Mononuclear cell (primary cell): ENCODE measurements around the gene PCDHA9. TPM values are rescaled to one million over a fixed set of nuclear protein-coding genes. Genes with fewer than 3 reads are reported as not detected.
"Not testable (repeated sequence)": the region's sequence is repeated elsewhere in the genome, so short reads cannot be mapped to it uniquely, and the experiment has no call there.

Source experiments
- H3K27me3 ChIP-seq: 2 replicates; pipeline ENCODE4 v1.6.0; 2011; ENCODE audit warnings: low read length, control low read depth; ENCODE audit not compliant: insufficient read depth
- H3K4me1 ChIP-seq: 2 replicates; pipeline ENCODE4 v1.5.1; 2011; ENCODE audit warnings: mild to moderate bottlenecking, low read length, control low read depth; ENCODE audit not compliant: insufficient read depth
- H3K4me3 ChIP-seq: 2 replicates; pipeline ENCODE4 v1.5.1; 2011; ENCODE audit warnings: mild to moderate bottlenecking, low read length, moderate library complexity
- H3K9me3 ChIP-seq: 2 replicates; pipeline ENCODE4 v1.5.1; 2011; ENCODE audit warnings: low read depth, mild to moderate bottlenecking, control low read depth, low read length
- total RNA-seq: library from RNA; depleted of rRNA; stranded (reverse); fragments of >200 nt; gene quantifications from one replicate; pipeline ENCODE4 v1.2.3, GENCODE V29; 2012

Gene PCDHA9
- total RNA-seq, 1 donor: not detected

DNA sequence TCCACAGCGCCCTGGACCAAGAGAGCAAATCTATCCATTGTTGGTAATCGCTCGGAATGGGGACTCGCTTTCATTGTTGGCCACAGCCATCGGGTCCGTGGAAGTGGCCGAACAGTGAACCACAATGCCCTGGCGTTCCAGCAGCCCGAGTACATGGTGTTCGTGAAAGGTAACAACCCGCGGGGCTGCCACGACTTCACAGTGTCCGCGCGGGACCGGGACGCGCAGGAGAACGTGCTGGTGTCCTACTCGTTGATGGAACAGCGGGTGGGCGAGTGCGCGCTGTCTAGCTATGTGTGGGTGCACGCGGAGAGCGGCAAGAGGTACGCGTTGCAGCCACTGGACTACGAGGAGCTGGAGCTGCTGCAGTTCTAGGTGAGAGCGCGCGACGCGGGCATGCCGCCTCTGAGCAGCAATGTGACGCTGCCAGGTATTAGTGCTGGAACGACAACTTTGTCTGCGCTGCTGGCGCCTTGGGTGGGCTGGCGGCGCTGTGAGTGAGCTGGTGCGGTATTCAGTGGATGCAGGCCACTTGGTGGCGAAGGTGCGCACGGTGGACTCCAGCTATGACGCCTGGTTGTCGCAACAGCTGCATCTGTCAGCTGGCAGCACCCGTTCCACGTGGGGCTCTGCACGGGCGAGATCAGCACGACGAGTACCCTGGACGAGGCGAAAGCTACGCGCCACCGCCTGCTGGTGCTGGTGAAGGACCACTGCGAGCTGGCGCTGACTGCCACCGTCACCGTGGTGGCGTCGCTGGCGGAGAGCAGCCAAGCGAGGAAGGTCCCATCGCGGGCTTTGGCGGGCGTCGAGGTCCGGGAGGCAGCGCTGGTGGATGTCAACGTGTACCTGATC, 14.5 kb downstream of the PCDHA9 start:
- no peaks in the 10 kb centered on the region for H3K4me1 ChIP-seq
- no peaks in the 10 kb centered on the region for H3K9me3 ChIP-seq
- H3K27me3 ChIP-seq: peaks cover 11% of the 10 kb centered on the region
- H3K4me3 ChIP-seq: no peak overlapping the region

DNA sequence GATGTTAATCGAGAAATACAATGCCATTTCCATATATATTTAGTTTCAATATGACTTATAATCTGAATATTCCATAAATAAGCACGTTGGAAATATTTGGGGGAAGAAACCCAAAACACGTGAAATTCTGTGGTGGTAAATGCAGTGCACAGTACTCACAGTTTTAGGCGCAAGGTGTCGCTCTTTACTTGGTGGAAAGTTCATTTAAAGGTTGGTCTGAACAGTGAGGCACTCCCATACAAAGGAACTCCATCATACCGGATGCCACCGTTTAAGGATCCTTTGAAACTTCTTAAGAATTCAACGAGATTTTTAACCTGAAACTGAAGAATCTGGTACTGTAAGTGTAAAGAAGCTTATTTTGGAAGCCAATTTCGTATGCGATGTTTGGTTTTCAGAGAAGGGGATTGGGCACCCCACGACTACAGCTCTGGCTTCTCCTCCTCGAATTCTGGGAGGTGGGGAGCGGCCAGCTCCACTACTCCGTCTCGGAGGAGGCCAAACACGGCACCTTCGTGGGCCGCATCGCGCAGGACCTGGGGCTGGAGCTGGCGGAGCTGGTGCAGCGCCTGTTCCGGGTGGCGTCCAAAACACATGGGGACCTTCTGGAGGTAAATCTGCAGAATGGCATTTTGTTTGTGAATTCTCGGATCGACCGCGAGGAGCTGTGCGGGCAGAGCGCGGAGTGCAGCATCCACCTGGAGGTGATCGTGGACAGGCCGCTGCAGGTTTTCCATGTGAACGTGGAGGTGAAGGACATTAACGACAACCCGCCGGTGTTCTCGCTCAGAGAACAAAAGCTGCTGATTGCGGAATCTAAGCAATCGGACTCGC, 20.8 kb downstream of the PCDHA9 start, which contains the start of gene PCDHA11:
Gene PCDHA11, plus strand, starts transcription at position 237 of the 834 bp plus-strand sequence. Its CDS starts 147 bp downstream, at position 384.
- no peaks in the 10 kb centered on the region for H3K9me3 ChIP-seq

DNA sequence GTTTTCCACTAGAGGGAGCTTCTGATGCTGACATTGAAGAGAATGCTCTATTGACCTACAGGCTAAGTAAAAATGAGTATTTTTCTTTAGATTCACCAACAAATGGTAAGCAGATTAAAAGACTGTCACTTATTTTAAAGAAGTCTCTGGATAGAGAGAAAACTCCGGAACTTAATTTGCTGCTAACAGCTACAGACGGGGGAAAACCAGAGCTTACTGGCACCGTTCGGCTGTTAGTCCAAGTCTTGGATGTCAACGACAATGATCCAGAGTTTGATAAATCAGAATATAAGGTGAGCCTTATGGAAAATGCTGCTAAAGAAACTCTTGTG, 21.3 kb downstream of the PCDHA9 start:
- peaks cover 23% of the 10 kb centered on the region for H3K27me3 ChIP-seq
- no peak overlapping the region for H3K4me3 ChIP-seq
- H3K4me1 ChIP-seq: no peaks in the 10 kb centered on the region
- H3K9me3 ChIP-seq: peaks cover 5% of the 10 kb centered on the region

More for the DNA sequence above, 20.8 kb downstream of the PCDHA9 start, which contains the start of gene PCDHA11:
- Histone ChIP-seq H3K4me1 (no peaks in the 10 kb centered on the region), H3K4me3 (no peak within 1 kb of the TSS), H3K27me3 (peaks cover 18% of the 10 kb centered on the region)

DNA sequence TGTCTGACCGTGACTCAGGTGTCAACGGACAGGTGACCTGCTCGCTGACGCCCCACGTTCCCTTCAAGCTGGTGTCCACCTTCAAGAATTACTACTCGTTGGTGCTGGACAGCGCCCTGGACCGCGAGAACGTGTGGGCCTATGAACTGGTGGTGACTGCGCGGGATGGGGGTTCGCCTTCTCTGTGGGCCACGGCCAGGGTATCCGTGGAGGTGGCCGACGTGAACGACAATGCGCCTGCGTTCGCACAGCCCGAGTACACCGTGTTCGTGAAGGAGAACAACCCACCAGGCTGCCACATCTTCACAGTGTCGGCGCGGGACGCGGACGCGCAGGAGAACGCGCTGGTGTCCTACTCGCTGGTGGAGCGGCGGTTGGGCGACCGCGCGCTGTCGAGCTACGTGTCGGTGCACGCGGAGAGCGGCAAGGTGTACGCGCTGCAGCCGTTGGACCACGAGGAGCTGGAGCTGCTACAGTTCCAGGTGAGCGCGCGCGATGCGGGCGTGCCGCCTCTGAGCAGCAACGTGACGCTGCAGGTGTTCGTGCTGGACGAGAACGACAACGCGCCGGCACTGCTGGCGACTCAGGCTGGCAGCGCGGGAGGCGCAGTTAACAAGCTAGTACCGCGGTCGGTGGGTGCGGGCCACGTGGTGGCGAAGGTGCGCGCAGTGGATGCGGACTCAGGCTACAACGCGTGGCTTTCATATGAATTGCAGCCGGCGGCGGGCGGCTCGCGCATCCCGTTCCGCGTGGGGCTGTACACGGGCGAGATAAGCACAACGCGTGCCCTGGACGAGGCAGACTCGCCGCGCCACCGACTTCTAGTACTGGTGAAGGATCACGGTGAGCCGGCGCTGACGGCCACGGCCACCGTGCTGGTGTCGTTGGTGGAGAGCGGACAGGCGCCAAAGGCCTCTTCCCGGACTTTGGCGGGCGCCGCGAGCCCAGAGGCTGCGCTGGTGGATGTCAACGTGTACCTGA, 22.3 kb downstream of the PCDHA9 start:
- Histone ChIP-seq H3K9me3 (peaks cover 6% of the 10 kb centered on the region), H3K4me3 (no peak overlapping the region), H3K27me3 (peaks cover 29% of the 10 kb centered on the region), H3K4me1 (no peaks in the 10 kb centered on the region)

DNA sequence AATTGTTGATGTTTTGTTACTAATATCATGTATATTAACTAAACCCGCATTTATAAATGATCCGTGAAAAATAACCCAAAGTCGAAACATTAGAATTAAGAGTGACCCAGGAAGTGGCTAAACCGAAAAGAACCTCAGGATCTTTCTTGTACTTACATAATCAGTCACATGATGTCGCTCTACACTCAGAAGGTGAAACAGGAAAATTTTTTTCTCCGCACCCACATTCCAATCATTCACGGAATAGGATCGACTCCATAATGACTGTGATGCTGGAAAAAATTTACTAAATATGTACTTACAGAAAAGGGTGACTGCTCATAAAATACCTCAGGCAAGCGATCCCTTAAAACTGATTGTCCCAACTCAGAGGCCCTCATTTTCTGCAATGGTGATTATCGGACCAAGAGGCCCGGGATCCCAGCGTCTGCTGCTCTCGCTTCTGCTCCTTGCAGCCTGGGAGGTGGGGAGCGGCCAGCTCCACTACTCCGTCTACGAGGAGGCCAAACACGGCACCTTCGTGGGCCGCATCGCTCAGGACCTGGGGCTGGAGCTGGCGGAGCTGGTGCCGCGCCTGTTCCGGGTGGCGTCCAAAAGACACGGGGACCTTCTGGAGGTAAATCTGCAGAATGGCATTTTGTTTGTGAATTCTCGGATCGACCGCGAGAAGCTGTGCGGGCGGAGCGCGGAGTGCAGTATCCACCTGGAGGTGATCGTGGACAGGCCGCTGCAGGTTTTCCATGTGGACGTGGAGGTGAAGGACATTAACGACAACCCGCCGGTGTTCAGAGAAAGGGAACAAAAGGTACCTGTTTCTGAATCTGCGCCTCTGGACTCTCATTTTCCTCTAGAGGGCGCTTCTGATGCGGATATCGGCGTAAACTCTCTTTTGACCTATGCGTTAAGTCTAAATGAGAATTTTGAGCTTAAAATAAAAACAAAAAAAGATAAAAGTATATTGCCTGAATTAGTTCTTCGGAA, 27.2 kb downstream of the PCDHA9 start, which contains the start of gene PCDHA12:
Gene PCDHA12, plus strand, starts transcription at position 224 of the 981 bp plus-strand sequence. Its CDS starts 165 bp downstream, at position 389.
- H3K4me1 ChIP-seq: no peaks in the 10 kb centered on the region
- H3K9me3 ChIP-seq: peaks cover 6% of the 10 kb centered on the region
- peaks cover 43% of the 10 kb centered on the region for H3K27me3 ChIP-seq
- no peak within 1 kb of the TSS for H3K4me3 ChIP-seq

DNA sequence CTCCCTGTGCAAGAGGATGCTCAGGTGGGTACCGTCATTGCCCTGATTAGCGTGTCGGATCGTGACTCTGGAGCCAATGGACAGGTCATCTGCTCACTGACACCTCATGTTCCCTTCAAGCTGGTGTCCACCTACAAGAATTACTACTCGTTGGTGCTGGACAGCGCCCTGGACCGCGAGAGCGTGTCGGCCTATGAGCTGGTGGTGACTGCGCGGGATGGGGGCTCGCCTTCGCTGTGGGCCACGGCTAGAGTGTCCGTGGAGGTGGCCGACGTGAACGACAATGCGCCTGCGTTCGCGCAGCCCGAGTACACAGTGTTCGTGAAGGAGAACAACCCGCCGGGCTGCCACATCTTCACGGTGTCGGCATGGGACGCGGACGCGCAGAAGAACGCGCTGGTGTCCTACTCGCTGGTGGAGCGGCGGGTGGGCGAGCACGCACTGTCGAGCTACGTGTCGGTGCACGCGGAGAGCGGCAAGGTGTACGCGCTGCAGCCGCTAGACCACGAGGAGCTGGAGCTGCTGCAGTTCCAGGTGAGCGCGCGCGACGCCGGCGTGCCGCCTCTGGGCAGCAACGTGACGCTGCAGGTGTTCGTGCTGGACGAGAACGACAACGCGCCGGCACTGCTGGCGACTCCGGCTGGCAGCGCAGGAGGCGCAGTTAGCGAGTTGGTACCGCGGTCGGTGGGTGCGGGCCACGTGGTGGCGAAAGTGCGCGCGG, 28.5 kb downstream of the PCDHA9 start:
- H3K27me3 ChIP-seq: peaks cover 50% of the 10 kb centered on the region
- H3K4me1 ChIP-seq, H3K9me3 ChIP-seq, H3K4me3 ChIP-seq: not testable (repeated sequence)

DNA sequence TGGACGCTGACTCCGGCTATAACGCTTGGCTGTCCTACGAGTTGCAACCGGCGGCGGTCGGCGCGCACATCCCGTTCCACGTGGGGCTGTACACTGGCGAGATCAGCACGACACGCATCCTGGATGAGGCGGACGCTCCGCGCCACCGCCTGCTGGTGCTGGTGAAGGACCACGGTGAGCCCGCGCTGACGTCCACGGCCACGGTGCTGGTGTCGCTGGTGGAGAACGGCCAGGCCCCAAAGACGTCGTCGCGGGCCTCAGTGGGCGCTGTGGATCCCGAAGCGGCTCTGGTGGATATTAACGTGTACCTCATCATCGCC, 29.0 kb downstream of the PCDHA9 start:
- Histone ChIP-seq H3K4me3 (no peak overlapping the region), H3K9me3 (peaks cover 6% of the 10 kb centered on the region), H3K4me1 (no peaks in the 10 kb centered on the region), H3K27me3 (peaks cover 55% of the 10 kb centered on the region)

DNA sequence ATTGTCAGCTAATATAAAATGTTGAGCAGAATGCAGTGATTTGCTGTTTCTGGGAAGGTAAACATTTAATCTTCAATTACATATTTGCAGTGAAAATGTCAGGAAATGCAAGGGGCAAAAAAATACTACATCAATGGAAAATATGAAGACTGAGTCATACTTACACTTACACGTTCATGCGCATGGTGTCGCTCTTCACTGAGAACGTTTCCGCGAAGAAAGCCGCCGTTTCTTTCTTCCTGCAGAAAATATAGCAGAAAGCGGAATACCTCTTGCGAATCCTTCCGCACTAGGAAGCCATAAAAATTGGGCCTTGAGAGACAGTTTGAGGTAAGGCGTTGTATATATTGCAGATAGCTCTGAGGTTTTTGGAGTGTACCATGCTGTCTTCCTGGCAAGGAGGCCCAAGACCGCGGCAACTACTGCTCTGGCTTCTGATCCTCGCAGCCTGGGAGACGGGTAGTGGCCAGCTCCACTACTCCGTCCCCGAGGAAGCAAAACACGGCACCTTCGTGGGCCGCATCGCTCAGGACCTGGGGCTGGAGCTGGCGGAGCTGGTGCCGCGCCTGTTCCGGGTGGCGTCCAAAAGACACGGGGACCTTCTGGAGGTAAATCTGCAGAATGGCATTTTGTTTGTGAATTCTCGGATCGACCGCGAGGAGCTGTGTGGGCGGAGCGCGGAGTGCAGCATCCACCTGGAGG, 33.9 kb downstream of the PCDHA9 start, which contains the start of gene PCDHA13:
Gene PCDHA13, plus strand, starts transcription at position 236 of the 702 bp plus-strand sequence. Its CDS starts 145 bp downstream, at position 381.
- Histone ChIP-seq H3K9me3 (peaks cover 7% of the 10 kb centered on the region), H3K27me3 (peaks cover 37% of the 10 kb centered on the region), H3K4me3 (no peak within 1 kb of the TSS), H3K4me1 (no peaks in the 10 kb centered on the region)

DNA sequence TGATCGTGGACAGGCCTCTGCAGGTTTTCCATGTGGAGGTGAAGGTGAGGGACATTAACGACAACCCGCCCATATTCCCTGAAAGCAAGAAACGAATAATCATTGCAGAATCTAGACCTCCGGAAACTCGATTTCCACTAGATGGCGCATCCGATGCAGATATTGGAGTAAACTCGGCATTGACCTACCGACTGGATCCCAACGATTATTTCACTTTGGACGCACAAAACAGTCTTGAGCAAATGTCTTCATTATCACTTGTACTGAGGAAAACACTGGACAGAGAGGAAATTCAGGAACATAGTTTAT, 34.4 kb downstream of the PCDHA9 start:
- H3K4me3 ChIP-seq: no peak overlapping the region
- H3K4me1 ChIP-seq: no peaks in the 10 kb centered on the region
- peaks cover 7% of the 10 kb centered on the region for H3K9me3 ChIP-seq
- peaks cover 37% of the 10 kb centered on the region for H3K27me3 ChIP-seq

DNA sequence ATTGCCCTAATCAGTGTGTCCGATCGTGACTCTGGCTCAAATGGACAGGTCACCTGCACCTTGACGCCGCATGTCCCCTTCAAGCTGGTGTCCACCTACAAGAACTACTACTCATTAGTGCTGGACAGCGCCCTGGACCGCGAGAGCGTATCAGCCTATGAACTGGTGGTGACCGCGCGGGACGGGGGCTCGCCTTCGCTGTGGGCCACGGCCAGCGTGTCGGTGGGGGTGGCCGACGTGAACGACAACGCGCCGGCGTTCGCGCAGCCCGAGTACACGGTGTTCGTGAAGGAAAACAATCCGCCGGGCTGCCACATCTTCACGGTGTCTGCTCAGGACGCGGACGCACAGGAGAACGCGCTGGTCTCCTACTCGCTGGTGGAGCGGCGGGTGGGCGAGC, 35.2 kb downstream of the PCDHA9 start:
- Histone ChIP-seq H3K4me3 (no peak overlapping the region), H3K4me1 (no peaks in the 10 kb centered on the region), H3K27me3 (peaks cover 36% of the 10 kb centered on the region)

DNA sequence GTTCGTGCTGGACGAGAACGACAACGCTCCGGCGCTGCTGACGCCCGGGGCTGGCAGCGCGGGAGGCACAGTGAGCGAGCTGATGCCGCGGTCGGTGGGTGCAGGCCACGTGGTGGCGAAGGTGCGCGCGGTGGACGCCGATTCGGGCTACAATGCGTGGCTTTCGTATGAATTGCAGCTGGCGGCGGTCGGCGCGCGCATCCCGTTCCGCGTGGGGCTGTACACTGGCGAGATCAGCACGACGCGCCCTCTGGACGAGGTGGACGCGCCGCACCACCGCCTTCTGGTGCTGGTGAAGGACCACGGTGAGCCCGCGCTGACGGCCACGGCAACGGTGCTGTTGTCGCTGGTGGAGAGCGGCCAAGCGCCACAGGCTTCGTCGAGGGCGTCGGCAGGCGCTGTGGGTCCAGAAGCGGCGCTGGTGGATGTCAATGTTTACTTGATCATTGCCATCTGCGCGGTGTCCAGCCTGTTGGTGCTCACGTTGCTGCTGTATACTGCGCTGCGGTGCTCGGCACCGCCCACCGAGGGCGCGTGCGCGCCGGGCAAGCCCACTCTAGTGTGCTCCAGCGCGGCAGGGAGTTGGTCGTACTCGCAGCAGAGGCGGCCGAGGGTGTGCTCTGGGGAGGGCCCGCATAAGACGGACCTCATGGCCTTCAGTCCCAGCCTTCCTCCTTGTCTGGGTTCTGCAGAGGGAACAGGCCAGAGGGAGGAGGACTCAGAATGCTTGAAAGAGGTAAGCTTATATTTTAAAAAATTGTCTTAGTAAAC, 35.9 kb downstream of the PCDHA9 start:
- Histone ChIP-seq H3K4me1 (no peaks in the 10 kb centered on the region), H3K9me3 (peaks cover 7% of the 10 kb centered on the region), H3K4me3 (no peak overlapping the region), H3K27me3 (peaks cover 29% of the 10 kb centered on the region)

More for the DNA sequence above, 35.2 kb downstream of the PCDHA9 start:
- peaks cover 7% of the 10 kb centered on the region for H3K9me3 ChIP-seq
